NT2/D1 (cell line): ENCODE data around the gene FAM167B.
A peak's percentile ranks its signal among the peaks of the same experiment; 100 is the strongest.

Experiments used
- SUZ12 ChIP-seq: IDR thresholded peaks from 2 replicates; pipeline ENCODE4 v1.6.1; 2011; ENCODE audit not compliant: insufficient read length, insufficient read depth; ENCODE audit errors: extremely low read depth
- YY1 ChIP-seq: IDR thresholded peaks from 2 replicates; pipeline ENCODE4 v1.6.1; 2011; ENCODE audit not compliant: insufficient read length, insufficient read depth

DNA sequence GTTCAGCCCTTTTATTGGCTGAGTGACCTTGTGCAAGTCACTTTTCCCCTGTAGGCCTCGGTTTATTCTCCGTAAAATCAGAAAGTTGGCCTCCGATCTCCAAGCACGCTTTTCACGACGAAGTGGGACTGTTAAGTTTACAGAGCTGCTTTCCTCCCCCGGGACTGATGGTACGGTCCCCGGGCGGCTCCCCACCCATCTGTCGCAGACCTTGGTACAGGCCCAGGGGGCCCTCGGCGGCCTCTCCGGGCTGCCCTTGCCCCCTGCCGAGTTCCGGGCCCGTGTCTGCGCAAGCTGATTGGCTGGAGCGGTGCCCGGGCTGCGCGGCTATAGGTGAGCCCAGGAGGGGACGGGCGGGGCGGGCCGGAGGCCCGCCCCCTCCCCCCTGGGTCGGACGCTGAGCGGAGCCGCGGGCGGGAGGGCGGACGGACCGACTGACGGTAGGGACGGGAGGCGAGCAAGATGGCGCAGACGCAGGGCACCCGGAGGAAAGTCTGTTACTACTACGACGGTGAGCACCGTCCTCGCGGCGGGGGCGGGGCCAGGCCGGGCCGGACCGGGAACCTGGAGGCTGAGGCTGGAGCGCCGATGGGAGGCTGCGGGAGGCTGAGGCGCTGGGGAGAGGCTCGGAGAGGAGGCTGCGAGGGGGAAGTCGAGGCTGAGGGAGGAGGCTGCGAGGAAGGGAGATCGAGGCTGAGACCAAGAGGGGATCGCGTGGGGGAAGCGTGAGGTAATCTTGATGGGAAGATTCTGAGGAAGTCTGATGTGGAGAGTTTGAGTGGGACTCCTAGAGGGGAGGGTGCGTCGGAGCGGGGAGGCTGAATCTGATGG, 44.9 kb downstream of the FAM167B start, which contains the start of gene HDAC1:
- TF ChIP-seq SUZ12: no peak
- TF ChIP-seq YY1: peak; percentile 63
